ENCODE results near the gene PPFIA3.
"Not testable (repeated sequence)": the region's sequence is repeated elsewhere in the genome, so short reads cannot be mapped to it uniquely, and the experiment has no call there.

Gene PPFIA3

GRCh38 chr19:49120868-49121267, 1.5 kb downstream of the PPFIA3 start:
- TF ChIP-seq JUND (IDR thresholded peaks at IDR 0.05; ENCODE audit: low read depth), result no peak
- in situ Hi-C loops (cut with HindIII; ENCODE audit: low pct_unique_long_range_greater_than_20kb, low sequenced_read_pairs), result no loop called here
- no peak for DNase-seq (ENCODE audit: low read depth in 1 of 2, low spot score in 1 of 2)

- in situ Hi-C loops (cut with HindIII; ENCODE audit: low pct_unique_long_range_greater_than_20kb, low sequenced_read_pairs); DNase-seq (ENCODE audit: low read depth in 1 of 2, low spot score in 1 of 2): not testable (repeated sequence)
Measured at GRCh38 chr19:49121841-49122240, 2.5 kb downstream of the PPFIA3 start.

GRCh38 chr19:49123285-49123684, 3.9 kb downstream of the PPFIA3 start:
- DNase-seq (ENCODE audit: low read depth in 1 of 2, low spot score in 1 of 2); in situ Hi-C loops (cut with HindIII; ENCODE audit: low pct_unique_long_range_greater_than_20kb, low sequenced_read_pairs): not testable (repeated sequence)

- in situ Hi-C loops (cut with HindIII; ENCODE audit: low pct_unique_long_range_greater_than_20kb, low sequenced_read_pairs), result no loop called here
- 0 out of 2 replicates have a peak, but pooled peaks have one; percentile 52 for TF ChIP-seq JUND (IDR thresholded peaks at IDR 0.05; ENCODE audit: low read depth)
- peak; percentile 75 to 97 for DNase-seq (ENCODE audit: low read depth in 1 of 2, low spot score in 1 of 2)
Measured at GRCh38 chr19:49125025-49125731, 5.8 kb downstream of the PPFIA3 start.

GRCh38 chr19:49126575-49126974, 7.2 kb downstream of the PPFIA3 start:
- DNase-seq (ENCODE audit: low read depth in 1 of 2, low spot score in 1 of 2), result no peak
- TF ChIP-seq JUND (IDR thresholded peaks at IDR 0.05; ENCODE audit: low read depth), result no peak
- in situ Hi-C loops (cut with HindIII; ENCODE audit: low pct_unique_long_range_greater_than_20kb, low sequenced_read_pairs), result no loop called here

- DNase-seq (ENCODE audit: low read depth in 1 of 2, low spot score in 1 of 2); in situ Hi-C loops (cut with HindIII; ENCODE audit: low pct_unique_long_range_greater_than_20kb, low sequenced_read_pairs): not testable (repeated sequence)
Measured at GRCh38 chr19:49127225-49127624, 7.9 kb downstream of the PPFIA3 start.

- peak; percentile 74 to 96 for DNase-seq (ENCODE audit: low read depth in 1 of 2, low spot score in 1 of 2)
- TF ChIP-seq JUND (IDR thresholded peaks at IDR 0.05; ENCODE audit: low read depth), result no peak
- in situ Hi-C loops (cut with HindIII; ENCODE audit: low pct_unique_long_range_greater_than_20kb, low sequenced_read_pairs), result no loop called here
Measured at GRCh38 chr19:49127674-49128544, 8.6 kb downstream of the PPFIA3 start.

- no peak for DNase-seq (ENCODE audit: low read depth in 1 of 2, low spot score in 1 of 2)
- in situ Hi-C loops (cut with HindIII; ENCODE audit: low pct_unique_long_range_greater_than_20kb, low sequenced_read_pairs), result no loop called here
- no peak for TF ChIP-seq JUND (IDR thresholded peaks at IDR 0.05; ENCODE audit: low read depth)
Measured at GRCh38 chr19:49128545-49129237, 9.3 kb downstream of the PPFIA3 start.

GRCh38 chr19:49129238-49129583, 9.9 kb downstream of the PPFIA3 start:
- no peak for TF ChIP-seq JUND (IDR thresholded peaks at IDR 0.05; ENCODE audit: low read depth)
- in situ Hi-C loops (cut with HindIII; ENCODE audit: low pct_unique_long_range_greater_than_20kb, low sequenced_read_pairs), result no loop called here
- DNase-seq (ENCODE audit: low read depth in 1 of 2, low spot score in 1 of 2), result peak; percentile 86 to 96

GRCh38 chr19:49130325-49130724, 11.0 kb downstream of the PPFIA3 start:
- TF ChIP-seq JUND (IDR thresholded peaks at IDR 0.05; ENCODE audit: low read depth), result no peak
- in situ Hi-C loops (cut with HindIII; ENCODE audit: low pct_unique_long_range_greater_than_20kb, low sequenced_read_pairs), result no loop called here
- no peak for DNase-seq (ENCODE audit: low read depth in 1 of 2, low spot score in 1 of 2)

GRCh38 chr19:49132974-49133609, 13.7 kb downstream of the PPFIA3 start:
- in situ Hi-C loops (cut with HindIII; ENCODE audit: low pct_unique_long_range_greater_than_20kb, low sequenced_read_pairs), result no loop called here
- no peak for DNase-seq (ENCODE audit: low read depth in 1 of 2, low spot score in 1 of 2)
- no peak for TF ChIP-seq JUND (IDR thresholded peaks at IDR 0.05; ENCODE audit: low read depth)

- DNase-seq (ENCODE audit: low read depth in 1 of 2, low spot score in 1 of 2), result peak in 1 of 2 experiments; percentile 54
- in situ Hi-C loops (cut with HindIII; ENCODE audit: low pct_unique_long_range_greater_than_20kb, low sequenced_read_pairs), result no loop called here
- TF ChIP-seq JUND (IDR thresholded peaks at IDR 0.05; ENCODE audit: low read depth), result no peak
Measured at GRCh38 chr19:49133621-49134454, 14.5 kb downstream of the PPFIA3 start.

Data from T47D (cell line).